GM12878 (cell line): ENCODE results near the gene LYSMD2. TPM values are rescaled to one million over a fixed set of nuclear protein-coding genes. Genes with fewer than 3 reads are reported as not detected.
A peak's percentile ranks its signal among the peaks of the same experiment; 100 is the strongest.

ENCODE experiments used
- ATAC-seq: fragments of 200-7000 bp; cut with Tn5 transposase; 3 replicates; pipeline ENCODE4 v1.9.1; 2020; ENCODE audit warnings: mild to moderate bottlenecking, moderate library complexity
- BruUV-seq: library from RNA; stranded (reverse); fragments of 400-500 nt; replicated peaks from 2 replicates; lab custom pipeline; 2021; lab: Mats Ljungman, UMichigan
- CTCF ChIA-PET: fragments of 300-600 bp; sonication (Branson Sonifier 250); formaldehyde crosslinking; extraction: SDS; loops from one replicate; lab custom pipeline; 2021; ENCODE audit warnings: inconsistent platforms; lab: Yijun Ruan, JAX
- POLR2A ChIA-PET: fragments of 350-600 bp; formaldehyde crosslinking; extraction: SDS; loops from one replicate; lab custom pipeline; 2021; ENCODE audit warnings: inconsistent platforms; lab: Charles Lee
- RAD21 ChIA-PET: fragments of 300-600 bp; sonication (Branson Sonifier 250); formaldehyde crosslinking; loops from one replicate; lab custom pipeline; 2023; ENCODE audit warnings: antibody characterized with exemption; ENCODE audit not compliant: unreplicated experiment; lab: Charles Lee
- SMC1A ChIA-PET: fragments of 300-600 bp; sonication (Branson Sonifier 250); formaldehyde crosslinking; loops from one replicate; lab custom pipeline; 2023; ENCODE audit not compliant: unreplicated experiment, uncharacterized antibody; lab: Charles Lee
- DNase-seq: peaks from one replicate; pipeline ENCODE4 v3.0.0-alpha.2; 2011; ENCODE audit warnings: low read depth, low spot score
- FAIRE-seq: peaks from 3 replicates; lab custom pipeline; 2011; peaks lifted over from hg19 to GRCh38; lab: Jason Lieb, UNC
- H2AFZ ChIP-seq: 2 replicates; pipeline ENCODE4 v1.6.0; 2011; ENCODE audit warnings: low read depth, low read length, control low read depth; ENCODE audit not compliant: control insufficient read depth
- H3K27ac ChIP-seq: 2 replicates; pipeline ENCODE4 v1.5.1; 2011; ENCODE audit warnings: control low read depth; ENCODE audit not compliant: control insufficient read depth, insufficient read depth
- H3K27me3 ChIP-seq, 2 experiments: replicated peaks in 1 of 2; 2 replicates each; pipeline versions ENCODE4 v1.6.0 to v1.6.1; 2011; ENCODE audit warnings: low read length in 1 of 2; ENCODE audit not compliant: control insufficient read depth in 2 of 2, insufficient read depth in 2 of 2
- H3K36me3 ChIP-seq, 2 experiments: 2 replicates each; pipeline ENCODE4 v1.5.1; 2011; ENCODE audit warnings: low read length in 1 of 2; ENCODE audit not compliant: control insufficient read depth in 2 of 2, insufficient read depth in 2 of 2
- H3K4me1 ChIP-seq: 2 replicates; pipeline ENCODE4 v1.6.1; 2011; ENCODE audit warnings: mild to moderate bottlenecking, low read length, moderate library complexity, mixed read lengths; ENCODE audit not compliant: control insufficient read depth, insufficient read depth
- H3K4me2 ChIP-seq: 2 replicates; pipeline ENCODE4 v1.6.0; 2011; ENCODE audit warnings: control low read depth; ENCODE audit not compliant: control insufficient read depth, insufficient read depth
- H3K4me3 ChIP-seq: fragments of 200-600 bp; sonication (generic); 2 replicates; pipeline ENCODE4 v1.5.1; 2016
- H3K79me2 ChIP-seq: 2 replicates; pipeline ENCODE4 v1.6.0; 2011; ENCODE audit warnings: low read length; ENCODE audit not compliant: control insufficient read depth, insufficient read depth
- H3K9ac ChIP-seq: 2 replicates; pipeline ENCODE4 v1.8.0; 2011; ENCODE audit warnings: low read length, control low read depth, mixed read lengths; ENCODE audit not compliant: control insufficient read depth, insufficient read depth
- H3K9me3 ChIP-seq: replicated peaks from 3 replicates; pipeline ENCODE4 v1.5.1; 2011; ENCODE audit warnings: mild to moderate bottlenecking, low read length; ENCODE audit not compliant: control insufficient read depth, insufficient read depth
- H4K20me1 ChIP-seq: 2 replicates; pipeline ENCODE4 v1.6.0; 2011; ENCODE audit not compliant: control insufficient read depth, insufficient read depth
- CHD4 ChIP-seq: fragments of 200-600 bp; sonication (generic); IDR thresholded peaks from 2 replicates; pipeline ENCODE4 v1.6.1; 2016; ENCODE audit warnings: mild to moderate bottlenecking
- EGR1 ChIP-seq, 2 experiments: IDR thresholded peaks; 1 replicate in 1 of 2; 2 replicates in 1 of 2; pipeline ENCODE4 v1.6.1; 2011 to 2012; ENCODE audit warnings: low read depth in 2 of 2, low read length in 2 of 2, borderline replicate concordance in 1 of 2, mild to moderate bottlenecking in 1 of 2, moderate library complexity in 1 of 2
- HCFC1 ChIP-seq: fragments of 150-350 bp; IDR thresholded peaks from 2 replicates; pipeline ENCODE4 v1.6.1; 2014; ENCODE audit warnings: low read length
- HDAC6 ChIP-seq: fragments of 200-600 bp; sonication (generic); IDR thresholded peaks from one replicate; pipeline ENCODE4 v1.8.0; 2017; ENCODE audit warnings: antibody characterized with exemption; ENCODE audit not compliant: unreplicated experiment
- IKZF1 ChIP-seq: fragments of 450-650 bp; conservative IDR thresholded peaks from 2 replicates; pipeline ENCODE4 v1.6.1; 2017; ENCODE audit warnings: antibody characterized with exemption, mild to moderate bottlenecking
- MYB ChIP-seq: fragments of 150-350 bp; IDR thresholded peaks from 2 replicates; pipeline ENCODE4 v1.6.1; 2014; ENCODE audit warnings: mild to moderate bottlenecking, low read depth, low read length, borderline replicate concordance
- NFYB ChIP-seq: IDR thresholded peaks from 2 replicates; pipeline ENCODE4 v1.6.1; 2011; ENCODE audit warnings: low read depth, mild to moderate bottlenecking, low read length, improper control_type of control experiment, moderate library complexity; ENCODE audit not compliant: insufficient read depth
- POLR2AphosphoS2 ChIP-seq: IDR thresholded peaks from 2 replicates; pipeline ENCODE4 v1.6.1; 2011; ENCODE audit warnings: low read depth, mild to moderate bottlenecking, low read length, improper control_type of control experiment, moderate library complexity
- RUNX3 ChIP-seq: IDR thresholded peaks from 2 replicates; pipeline ENCODE4 v1.6.1; 2012; ENCODE audit warnings: low read length, inconsistent platforms
- SIX5 ChIP-seq: IDR thresholded peaks from 2 replicates; pipeline ENCODE4 v1.6.1; 2011; ENCODE audit warnings: mild to moderate bottlenecking, low read depth, low read length, moderate library complexity; ENCODE audit not compliant: severe bottlenecking
- SP1 ChIP-seq: IDR thresholded peaks from one replicate; pipeline ENCODE4 v1.6.1; 2011; ENCODE audit warnings: low read depth, low read length
- TCF7 ChIP-seq: IDR thresholded peaks from 2 replicates; pipeline ENCODE4 v1.6.1; 2014; ENCODE audit warnings: antibody characterized with exemption, borderline replicate concordance
- YY1 ChIP-seq: IDR thresholded peaks from 2 replicates; pipeline ENCODE4 v1.6.1; 2011; ENCODE audit warnings: low read depth, mild to moderate bottlenecking, low read length
- ZBTB11 ChIP-seq: fragments of 450-650 bp; formaldehyde crosslinking; IDR thresholded peaks from 2 replicates; pipeline ENCODE4 v1.5.0; 2022; ENCODE audit warnings: mild to moderate bottlenecking, missing genetic modification characterization
- ZBTB33 ChIP-seq: fragments of 450-650 bp; IDR thresholded peaks from 2 replicates; pipeline ENCODE4 v1.6.1; 2017; ENCODE audit warnings: mild to moderate bottlenecking
- ZNF274 ChIP-seq: IDR thresholded peaks from one replicate; pipeline ENCODE4 v1.8.0; 2011; ENCODE audit not compliant: insufficient read length, insufficient read depth
- ZZZ3 ChIP-seq: IDR thresholded peaks from 2 replicates; pipeline ENCODE4 v1.6.1; 2011; ENCODE audit warnings: low read depth; ENCODE audit not compliant: control insufficient read depth, insufficient read length
- WGBS: methylation state at CpG from one replicate; pipeline ENCODE4 v1.1.6; 2016; ENCODE audit warnings: low lambda C conversion rate; ENCODE audit not compliant: insufficient replicate concordance, insufficient coverage; ENCODE audit errors: missing lambda C conversion rate; 5-methylcytosine and 5-hydroxymethylcytosine counted together
- in situ Hi-C: fragments of 300-500 bp; cut with MboI; formaldehyde crosslinking; loops from 9 replicates; pipeline ENCODE4 v1.14.3; 2018; ENCODE audit warnings: mixed read lengths
- intact Hi-C: fragments of 100-400 bp; cut with micrococcal nuclease; formaldehyde crosslinking; loops from one replicate; pipeline ENCODE4 v1.14.2; 2022; ENCODE audit not compliant: unreplicated experiment
- polyA plus RNA-seq, 11 experiments: library from polyadenylated mRNA; depleted of rRNA in 4 of 11; unstranded in 6 of 11; stranded (reverse) in 5 of 11; fragments of >200 nt; fragmentation: Nextera tagmentation in 4 of 11; fragmentation: Illumina TruSeq in 1 of 11; extraction: Ambion mirVana in 4 of 11; extraction: Trizol in 1 of 11; gene quantifications; 1 replicate in 1 of 11; 2 replicates in 10 of 11; pipeline versions ENCODE4 v1.2.1 to v1.2.3, GENCODE V29; 2011 to 2016; ENCODE audit warnings: inconsistent platforms in 2 of 11, missing spikeins in 2 of 11, low read depth in 1 of 11
- total RNA-seq, 4 experiments: library from RNA; depleted of rRNA in 3 of 4; stranded (reverse); fragments of >200 nt in 3 of 4; fragmentation: Illumina TruSeq in 1 of 4; extraction: Trizol in 1 of 4; gene quantifications; 2 replicates each; pipeline versions ENCODE4 v1.2.1 to v1.2.3, GENCODE V29; 2013 to 2021

Gene LYSMD2
- total and polyA plus RNA-seq, 10 of the 15 experiments (the other 5 are each of a cell fraction or from before 2014, with no cell fraction given), result 30.5 to 61.3 (median 45.4) TPM

GRCh38 chr15:51750792-51751696 is 13.6 kb upstream of the LYSMD2 start, which contains the start of gene TMOD2:
Gene TMOD2 (plus strand): TSS chr15:51751597. CDS start chr15:51766442, 14,845 bp downstream.
- TF ChIP-seq EGR1 (IDR thresholded peaks at IDR 0.05; ENCODE audit: borderline replicate concordance in 1 of 2, low read depth in 2 of 2, low read length in 2 of 2) (peak in 1 of 2 experiments; percentile 62; a peak in 1 of 3 replicates), RUNX3 (no peak), MYB (no peak), SIX5 (peak; percentile 66), CHD4 (no peak), TCF7 (no peak), HDAC6 (peak; percentile 88), NFYB (no peak), YY1 (peak; percentile 28; the same call in 1 of the 2 replicates), ZBTB33 (no peak), ZNF274 (no peak), POLR2AphosphoS2 (no peak), ZBTB11 (CRISPR knock-in tag) (no peak), SP1 (no peak), HCFC1 (peak; percentile 71), ZZZ3 (no peak), IKZF1 (peak; percentile 53; the same call in 1 of the 2 replicates)
- TF ChIP-seq, all 136 proteins: peak for 6
- peaks cover 0 to 2% of the 10 kb centered on the region in 2 experiments; a peak in 1 of 4 replicates for H3K27me3 ChIP-seq
- H3K9me3 ChIP-seq, result no peaks in the 10 kb centered on the region
- H2AFZ ChIP-seq, result peak within 1 kb of the TSS; percentile 93
- ChIA-PET POLR2A (interaction anchor here (1.0 kb wide), 1 partner anchor 13 kb away, joined by 6 read pairs; the partner anchor contains the start of gene LYSMD2), CTCF (interaction anchor here (1.0 to 1.5 kb wide), 2 partner anchors 10 to 101 kb away, joined by 4 to 7 read pairs; no protein-coding TSS in a partner anchor), RAD21 (interaction anchor here (1.0 to 1.5 kb wide), 2 partner anchors 15 to 62 kb away, joined by 3 to 6 read pairs; no protein-coding TSS in a partner anchor), SMC1A (interaction anchor here (0.8 to 0.9 kb wide), 3 partner anchors 10 to 25 kb away, joined by 3 to 4 read pairs (median 3); no protein-coding TSS in a partner anchor)
- in situ Hi-C loops (no loop called here), intact Hi-C loops (no loop called here)
- H3K9ac ChIP-seq, result peak within 1 kb of the TSS; percentile 52
- H3K36me3 ChIP-seq, result no peaks in the 10 kb centered on the region
- no peaks in the 10 kb centered on the region for H4K20me1 ChIP-seq
- BruUV-seq, result no TSS peak
- no peaks in the 10 kb centered on the region for H3K79me2 ChIP-seq
- DNase-seq (no peak), FAIRE-seq (no peak), ATAC-seq (peak; percentile 93)
- WGBS, result 1% methylated on average over 64 of the region's 65 CpGs
- no peaks in the 10 kb centered on the region for H3K4me1 ChIP-seq
- H3K27ac ChIP-seq, result no peak within 1 kb of the TSS
- peak within 1 kb of the TSS; percentile 87 for H3K4me2 ChIP-seq
- H3K4me3 ChIP-seq, result peak within 1 kb of the TSS; percentile 89
